NCI-H1930 (cell line): ENCODE data around the gene HES7.
"Not testable (repeated sequence)": the region's sequence is repeated elsewhere in the genome, so short reads cannot be mapped to it uniquely, and the experiment has no call there.

ENCODE experiments used
- DNase-seq, 2 experiments: peaks; one replicate each; lab custom pipeline; 2025; lab: John Stamatoyannopoulos, UW

The HES7 gene

GRCh38 chr17:8100763-8101162, 23.1 kb downstream of the HES7 start:
- no peak for DNase-seq

- no peak for DNase-seq
Observed at GRCh38 chr17:8100111-8100510, 23.8 kb downstream of the HES7 start.

GRCh38 chr17:8096541-8096940, 27.4 kb downstream of the HES7 start:
- DNase-seq, result no peak

GRCh38 chr17:8095361-8095760, 28.5 kb downstream of the HES7 start:
- DNase-seq, result no peak

GRCh38 chr17:8091033-8091687, 32.7 kb downstream of the HES7 start:
- no peak for DNase-seq

- DNase-seq, result no peak
Observed at GRCh38 chr17:8089728-8090127, 34.2 kb downstream of the HES7 start.

GRCh38 chr17:8087952-8088230, 36.0 kb downstream of the HES7 start:
- DNase-seq, result no peak

GRCh38 chr17:8087075-8087951, 36.6 kb downstream of the HES7 start, which contains the start of gene ALOX12B:
Gene ALOX12B, minus strand, starts transcription at chr17:8087716. Its CDS starts 274 bp downstream, at chr17:8087442.
- DNase-seq, result no peak

GRCh38 chr17:8084250-8084649, 39.7 kb downstream of the HES7 start:
- DNase-seq, result no peak

GRCh38 chr17:8082292-8082691, 41.6 kb downstream of the HES7 start:
- no peak for DNase-seq

- DNase-seq, result no peak
Observed at GRCh38 chr17:8081876-8082275, 42.0 kb downstream of the HES7 start.

GRCh38 chr17:8080799-8081219, 43.1 kb downstream of the HES7 start:
- no peak for DNase-seq

- no peak for DNase-seq
Observed at GRCh38 chr17:8080208-8080798, 43.6 kb downstream of the HES7 start.

GRCh38 chr17:8079291-8080207, 44.4 kb downstream of the HES7 start:
- DNase-seq, result peak; percentile 82 to 93

- not testable (repeated sequence) for DNase-seq
Observed at GRCh38 chr17:8077939-8078338, 46.0 kb downstream of the HES7 start.

- no peak for DNase-seq
Observed at GRCh38 chr17:8076502-8077266, 47.2 kb downstream of the HES7 start.

GRCh38 chr17:8075574-8076342, 48.1 kb downstream of the HES7 start:
- no peak for DNase-seq

GRCh38 chr17:8075081-8075480, 48.8 kb downstream of the HES7 start:
- no peak for DNase-seq

- no peak for DNase-seq
Observed at GRCh38 chr17:8074554-8074953, 49.4 kb downstream of the HES7 start.
